A549 (cell line): ENCODE results near the gene ZIC1. TPM values are rescaled to one million over a fixed set of nuclear protein-coding genes. Genes with fewer than 3 reads are reported as not detected.

Experiments used
- ATAC-seq, 2 experiments: fragments of 200-7000 bp in 1 of 2; fragments of >200 bp in 1 of 2; cut with Nextera tagmentation in 1 of 2; cut with Tn5 transposase in 1 of 2; 3 replicates each; pipeline versions ENCODE4 v1.8.0 to v1.9.1; 2018 to 2020; ENCODE audit warnings: mild to moderate bottlenecking in 1 of 2, moderate library complexity in 1 of 2
- CTCF ChIA-PET: fragments of 300-600 bp; sonication (Branson Sonifier 250); formaldehyde crosslinking; extraction: SDS; loops from one replicate; lab custom pipeline; 2021; ENCODE audit warnings: antibody characterized with exemption, inconsistent platforms; lab: Yijun Ruan, JAX
- POLR2A ChIA-PET: fragments of 350-600 bp; formaldehyde crosslinking; extraction: SDS; loops from one replicate; lab custom pipeline; 2021; ENCODE audit warnings: antibody characterized with exemption, inconsistent platforms; lab: Yijun Ruan, JAX
- DNase-seq, 2 experiments: peaks; one replicate each; pipeline versions ENCODE4 v3.0.0 to v3.0.0-alpha.2; 2011 to 2016; ENCODE audit warnings: low read depth in 1 of 2, low spot score in 1 of 2
- FAIRE-seq: peaks from 2 replicates; lab custom pipeline; 2011; peaks lifted over from hg19 to GRCh38; lab: Jason Lieb, UNC
- H3K27ac ChIP-seq, 2 experiments: fragments of >200 bp; sonication (Bioruptor Twin); formaldehyde crosslinking; 3 replicates each; pipeline ENCODE4 v1.5.1; 2016 to 2017
- H3K4me1 ChIP-seq: fragments of >200 bp; sonication (Bioruptor Twin); formaldehyde crosslinking; 3 replicates; pipeline ENCODE4 v1.6.1; 2016
- H3K4me2 ChIP-seq: fragments of >200 bp; sonication (Bioruptor Twin); formaldehyde crosslinking; 3 replicates; pipeline ENCODE4 v1.6.1; 2016
- H3K4me3 ChIP-seq: fragments of >200 bp; sonication (Bioruptor Twin); formaldehyde crosslinking; 3 replicates; pipeline ENCODE4 v1.5.1; 2016
- H3K9me3 ChIP-seq: fragments of >200 bp; sonication (Bioruptor Twin); formaldehyde crosslinking; 3 replicates; pipeline ENCODE4 v1.6.1; 2016
- ATOH8 ChIP-seq: fragments of 250-450 bp; sonication (Bioruptor Pico); IDR thresholded peaks from 2 replicates; pipeline ENCODE4 v1.5.0; 2020; ENCODE audit warnings: low read depth, mild to moderate bottlenecking, moderate library complexity
- BHLHE40 ChIP-seq: IDR thresholded peaks from 2 replicates; pipeline ENCODE4 v1.6.1; 2012; ENCODE audit warnings: low read depth, low read length, inconsistent platforms
- CBX2 ChIP-seq: fragments of 200-600 bp; sonication (generic); IDR thresholded peaks from 2 replicates; pipeline ENCODE4 v1.6.1; 2016; ENCODE audit warnings: low read depth, mild to moderate bottlenecking, borderline replicate concordance
- CEBPB ChIP-seq, 2 experiments: fragments of >200 bp in 1 of 2; sonication (Bioruptor Twin) in 1 of 2; formaldehyde crosslinking in 1 of 2; IDR thresholded peaks; 2 replicates each; pipeline ENCODE4 v1.6.1; 2012 to 2016
- CHD4 ChIP-seq: fragments of 200-600 bp; sonication (generic); IDR thresholded peaks from 2 replicates; pipeline ENCODE4 v1.6.1; 2016; ENCODE audit warnings: antibody characterized with exemption, mild to moderate bottlenecking, borderline replicate concordance
- EHF ChIP-seq: fragments of 250-450 bp; sonication (Bioruptor Pico); IDR thresholded peaks from 2 replicates; pipeline ENCODE4 v1.5.0; 2020; ENCODE audit warnings: mild to moderate bottlenecking
- FOSL2 ChIP-seq, 2 experiments: fragments of 450-650 bp in 1 of 2; fragments of >200 bp in 1 of 2; sonication (Bioruptor Twin) in 1 of 2; formaldehyde crosslinking; IDR thresholded peaks; 2 replicates each; pipeline versions ENCODE4 v1.5.0 to v1.6.1; 2016 to 2020; ENCODE audit warnings: mild to moderate bottlenecking in 1 of 2, moderate library complexity in 1 of 2
- FOXS1 ChIP-seq: fragments of 250-450 bp; sonication (Bioruptor Pico); IDR thresholded peaks from 2 replicates; pipeline ENCODE4 v1.5.0; 2020; ENCODE audit warnings: mild to moderate bottlenecking, moderate library complexity
- GATA3 ChIP-seq: IDR thresholded peaks from 2 replicates; pipeline ENCODE4 v1.6.1; 2012; ENCODE audit warnings: borderline replicate concordance
- HEYL ChIP-seq: fragments of 250-450 bp; sonication (Bioruptor Pico); IDR thresholded peaks from 2 replicates; pipeline ENCODE4 v1.8.0; 2021; ENCODE audit warnings: mild to moderate bottlenecking, moderate library complexity
- HMGXB4 ChIP-seq: fragments of 250-450 bp; sonication (Bioruptor Pico); IDR thresholded peaks from 2 replicates; pipeline ENCODE4 v1.5.0; 2021; ENCODE audit warnings: mild to moderate bottlenecking, moderate library complexity, borderline replicate concordance
- PBX3 ChIP-seq: IDR thresholded peaks from 2 replicates; pipeline ENCODE4 v1.6.1; 2012
- PHF8 ChIP-seq: fragments of 200-600 bp; sonication (generic); IDR thresholded peaks from 2 replicates; pipeline ENCODE4 v1.6.1; 2016; ENCODE audit warnings: low read depth, mild to moderate bottlenecking, antibody characterized with exemption, moderate library complexity, borderline replicate concordance
- POLR2A ChIP-seq: IDR thresholded peaks from 2 replicates; pipeline ENCODE4 v1.6.1; 2012; ENCODE audit warnings: mild to moderate bottlenecking, low read length
- RAD21 ChIP-seq, 2 experiments: fragments of >200 bp in 1 of 2; sonication (Bioruptor Twin) in 1 of 2; formaldehyde crosslinking in 1 of 2; IDR thresholded peaks in 1 of 2; conservative IDR thresholded peaks in 1 of 2; 2 replicates in 1 of 2; 3 replicates in 1 of 2; pipeline ENCODE4 v1.6.1; 2012 to 2018; ENCODE audit warnings: inconsistent platforms in 1 of 2
- RCOR1 ChIP-seq: fragments of 150-350 bp; IDR thresholded peaks from 2 replicates; pipeline ENCODE4 v1.6.1; 2014; ENCODE audit warnings: antibody characterized with exemption, low read length, low read depth
- REST ChIP-seq: fragments of 200-600 bp; sonication (generic); IDR thresholded peaks from 2 replicates; pipeline ENCODE4 v1.6.1; 2016; ENCODE audit warnings: antibody characterized with exemption, mild to moderate bottlenecking, moderate library complexity
- RNF2 ChIP-seq: fragments of 200-600 bp; sonication (generic); IDR thresholded peaks from 2 replicates; pipeline ENCODE4 v1.6.1; 2016; ENCODE audit warnings: low read depth, mild to moderate bottlenecking, antibody characterized with exemption, moderate library complexity, borderline replicate concordance
- SREBF2 ChIP-seq: fragments of 450-650 bp; IDR thresholded peaks from 2 replicates; pipeline ENCODE4 v1.6.1; 2014; ENCODE audit warnings: mild to moderate bottlenecking, moderate library complexity
- TP53 ChIP-seq: fragments of 250-450 bp; sonication (Bioruptor Pico); IDR thresholded peaks from 2 replicates; pipeline ENCODE4 v1.5.0; 2021; ENCODE audit warnings: mild to moderate bottlenecking, moderate library complexity
- ZC3H11A ChIP-seq: fragments of 450-650 bp; IDR thresholded peaks from 2 replicates; pipeline ENCODE4 v1.6.1; 2014; ENCODE audit warnings: antibody characterized with exemption, mild to moderate bottlenecking
- ZFP36 ChIP-seq: fragments of 450-650 bp; IDR thresholded peaks from 2 replicates; pipeline ENCODE4 v1.6.1; 2014; ENCODE audit warnings: borderline replicate concordance; ENCODE audit not compliant: partially characterized antibody
- WGBS: methylation state at CpG from one replicate; pipeline ENCODE4 v1.1.6; 2017; ENCODE audit errors: missing lambda C conversion rate; 5-methylcytosine and 5-hydroxymethylcytosine counted together
- polyA plus RNA-seq, 4 experiments: library from polyadenylated mRNA; depleted of rRNA in 3 of 4; stranded (reverse); fragments of >200 nt; fragmentation: RNase III in 1 of 4; extraction: RNeasy Plus Mini Kit Qiagen cat#74134 plus additional on column Dnase treatment in 1 of 4; gene quantifications; 2 replicates in 3 of 4; 3 replicates in 1 of 4; pipeline ENCODE4 v1.2.3, GENCODE V29; 2011 to 2017

ZIC1 gene
- polyA plus RNA-seq, 2 of the 4 experiments (the other 2 are of a cell fraction): 0.01 TPM; not detected in 1

- Histone ChIP-seq H3K4me1 (no peaks in the 10 kb centered on the region), H3K4me3 (no peak overlapping the region), H3K27ac (no peak overlapping the region), H3K9me3 (no peaks in the 10 kb centered on the region), H3K4me2 (no peak overlapping the region)
- WGBS: 81% methylated on average over 15 of the region's 16 CpGs
- ChIA-PET CTCF (no interaction called here), POLR2A (no interaction called here)
- DNase-seq (no peak), ATAC-seq (no peak), FAIRE-seq (no peak)
- TF ChIP-seq HEYL (CRISPR knock-in tag): no peak
- TF ChIP-seq CEBPB (IDR thresholded peaks at IDR 0.05): no peak
- no peak for TF ChIP-seq FOSL2 (IDR thresholded peaks at IDR 0.05)
- no peak for TF ChIP-seq FOSL2 (CRISPR knock-in tag; IDR thresholded peaks at IDR 0.05)
- TF ChIP-seq TP53: no peak
- no peak for TF ChIP-seq RCOR1
- no peak for TF ChIP-seq ATOH8
- TF ChIP-seq ZFP36: no peak
- no peak for TF ChIP-seq POLR2A
- TF ChIP-seq BHLHE40: no peak
- TF ChIP-seq PBX3: no peak
- no peak for TF ChIP-seq PHF8
- TF ChIP-seq RNF2: no peak
- TF ChIP-seq CBX2: no peak
Measured at GRCh38 chr3:147404800-147405230, 4.3 kb upstream of the ZIC1 start.

- DNase-seq (no peak), ATAC-seq (no peak), FAIRE-seq (no peak)
- Histone ChIP-seq H3K27ac (no peak overlapping the region), H3K4me2 (no peak overlapping the region), H3K4me1 (no peaks in the 10 kb centered on the region), H3K9me3 (no peaks in the 10 kb centered on the region), H3K4me3 (no peak overlapping the region)
- CTCF ChIA-PET: no interaction called here
- TF ChIP-seq CHD4 (no peak), SREBF2 (no peak), ZC3H11A (no peak), POLR2A (no peak), RAD21 (conservative IDR thresholded peaks at IDR 0.05 in 1 of 2, IDR thresholded peaks at IDR 0.05 in 1 of 2) (no peak), ATOH8 (no peak), REST (no peak), FOXS1 (CRISPR knock-in tag) (no peak), EHF (CRISPR knock-in tag) (no peak), HMGXB4 (no peak), GATA3 (no peak)
- WGBS: 85% methylated on average over 23 of the region's 27 CpGs
- POLR2A ChIA-PET: no interaction called here
Measured at GRCh38 chr3:147405231-147406027, 3.7 kb upstream of the ZIC1 start.
